ENCODE data around the gene MPV17L2. TPM values are rescaled to one million over a fixed set of nuclear protein-coding genes. Genes with fewer than 3 reads are reported as not detected.

MPV17L2 gene
- total and polyA plus RNA-seq, 10 of the 15 experiments (the other 5 are each of a cell fraction or from before 2014, with no cell fraction given) = 5.1 to 57.2 (median 22.9) TPM

DNA sequence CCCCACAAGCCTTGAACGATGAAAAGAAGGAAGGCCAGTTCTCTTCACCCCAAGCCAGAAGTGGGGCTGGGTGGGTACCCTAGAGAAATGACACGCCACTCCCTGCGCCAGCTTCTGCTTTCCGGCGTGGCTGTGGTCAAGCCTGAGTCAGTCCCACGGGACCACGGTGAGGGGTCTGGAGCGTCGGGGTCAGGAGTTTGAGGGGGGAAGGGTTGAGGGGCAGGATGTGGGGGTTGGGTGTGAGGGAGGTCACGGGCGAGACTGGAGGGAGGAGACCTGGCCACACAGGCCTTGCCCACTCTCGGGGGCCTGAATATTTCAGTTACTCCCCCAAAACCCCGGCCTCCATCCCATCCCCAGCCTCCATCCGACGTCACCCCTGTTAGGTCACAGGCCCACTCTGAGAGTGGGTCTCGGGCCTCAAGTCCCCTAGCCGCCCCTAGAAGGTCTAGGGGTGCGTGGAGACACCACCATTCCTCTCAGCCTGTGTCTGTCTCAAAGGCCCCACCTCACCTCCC is 19.9 kb upstream of the MPV17L2 start (continued):
- TF ChIP-seq YY1 (IDR thresholded peaks at IDR 0.05; ENCODE audit: low read depth, low read length) = 0 out of 2 replicates have a peak, but pooled peaks have one; percentile 4
- TF ChIP-seq, protein P1, sequence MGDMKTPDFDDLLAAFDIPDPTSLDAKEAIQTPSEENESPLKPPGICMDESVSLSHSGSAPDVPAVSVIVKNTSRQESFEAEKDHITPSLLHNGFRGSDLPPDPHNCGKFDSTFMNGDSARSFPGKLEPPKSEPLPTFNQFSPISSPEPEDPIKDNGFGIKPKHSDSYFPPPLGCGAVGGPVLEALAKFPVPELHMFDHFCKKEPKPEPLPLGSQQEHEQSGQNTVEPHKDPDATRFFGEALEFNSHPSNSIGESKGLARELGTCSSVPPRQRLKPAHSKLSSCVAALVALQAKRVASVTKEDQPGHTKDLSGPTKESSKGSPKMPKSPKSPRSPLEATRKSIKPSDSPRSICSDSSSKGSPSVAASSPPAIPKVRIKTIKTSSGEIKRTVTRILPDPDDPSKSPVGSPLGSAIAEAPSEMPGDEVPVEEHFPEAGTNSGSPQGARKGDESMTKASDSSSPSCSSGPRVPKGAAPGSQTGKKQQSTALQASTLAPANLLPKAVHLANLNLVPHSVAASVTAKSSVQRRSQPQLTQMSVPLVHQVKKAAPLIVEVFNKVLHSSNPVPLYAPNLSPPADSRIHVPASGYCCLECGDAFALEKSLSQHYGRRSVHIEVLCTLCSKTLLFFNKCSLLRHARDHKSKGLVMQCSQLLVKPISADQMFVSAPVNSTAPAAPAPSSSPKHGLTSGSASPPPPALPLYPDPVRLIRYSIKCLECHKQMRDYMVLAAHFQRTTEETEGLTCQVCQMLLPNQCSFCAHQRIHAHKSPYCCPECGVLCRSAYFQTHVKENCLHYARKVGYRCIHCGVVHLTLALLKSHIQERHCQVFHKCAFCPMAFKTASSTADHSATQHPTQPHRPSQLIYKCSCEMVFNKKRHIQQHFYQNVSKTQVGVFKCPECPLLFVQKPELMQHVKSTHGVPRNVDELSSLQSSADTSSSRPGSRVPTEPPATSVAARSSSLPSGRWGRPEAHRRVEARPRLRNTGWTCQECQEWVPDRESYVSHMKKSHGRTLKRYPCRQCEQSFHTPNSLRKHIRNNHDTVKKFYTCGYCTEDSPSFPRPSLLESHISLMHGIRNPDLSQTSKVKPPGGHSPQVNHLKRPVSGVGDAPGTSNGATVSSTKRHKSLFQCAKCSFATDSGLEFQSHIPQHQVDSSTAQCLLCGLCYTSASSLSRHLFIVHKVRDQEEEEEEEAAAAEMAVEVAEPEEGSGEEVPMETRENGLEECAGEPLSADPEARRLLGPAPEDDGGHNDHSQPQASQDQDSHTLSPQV (IDR thresholded peaks at IDR 0.05) = 0 out of 2 replicates have a peak, but pooled peaks have one; percentile 51
- TF ChIP-seq SP1 (IDR thresholded peaks at IDR 0.05; ENCODE audit: low read depth, low read length) = no peak
- TF ChIP-seq MEF2B (IDR thresholded peaks at IDR 0.05; ENCODE audit: partially characterized antibody, poor library complexity, severe bottlenecking) = peak; percentile 97
- peak; percentile 26 for TF ChIP-seq CREB1 (IDR thresholded peaks at IDR 0.05; ENCODE audit: low read depth)
- no peak; the same call in 1 of the 2 replicates for TF ChIP-seq LARP7 (IDR thresholded peaks at IDR 0.05)
- 0 out of 2 replicates have a peak, but pooled peaks have one; percentile 51 for TF ChIP-seq TCF12 (IDR thresholded peaks at IDR 0.05; ENCODE audit: low read depth, low read length)
- TF ChIP-seq SMAD1 (IDR thresholded peaks at IDR 0.05; ENCODE audit: low read depth, partially characterized antibody) = peak; percentile 86
- peak; percentile 47; the same call in 1 of the 2 replicates for TF ChIP-seq NR2C1 (IDR thresholded peaks at IDR 0.05)
- TF ChIP-seq EP300 (IDR thresholded peaks at IDR 0.05; ENCODE audit: borderline replicate concordance in 1 of 2, control insufficient read depth in 1 of 2, low read depth in 2 of 2, low read length in 2 of 2) = peak in 1 of 2 experiments; percentile 26; a peak in 1 of 4 replicates
- TF ChIP-seq STAT1 (conservative IDR thresholded peaks at IDR 0.05) = no peak
- TF ChIP-seq PAX5 (IDR thresholded peaks at IDR 0.05; ENCODE audit: borderline replicate concordance, low read depth, low read length) = peak; percentile 70; the same call in 1 of the 2 replicates
- TF ChIP-seq TBL1XR1 (IDR thresholded peaks at IDR 0.05; ENCODE audit: low read depth, low read length) = peak; percentile 48; the same call in 1 of the 2 replicates

Measured in GM12878 (cell line).